Caco-2 (cell line): ENCODE measurements around the gene ZBBX. TPM values are rescaled to one million over a fixed set of nuclear protein-coding genes. Genes with fewer than 3 reads are reported as not detected.

ENCODE experiments used
- BruUV-seq: library from RNA; stranded (reverse); fragments of 400-500 nt; replicated peaks from 2 replicates; lab custom pipeline; 2021; lab: Mats Ljungman, UMichigan
- CTCF ChIA-PET: fragments of 300-600 bp; sonication (Branson Sonifier 250); formaldehyde crosslinking; loops from one replicate; lab custom pipeline; 2022; ENCODE audit warnings: antibody characterized with exemption; lab: Charles Lee
- POLR2A ChIA-PET: fragments of 300-600 bp; sonication (Branson Sonifier 250); formaldehyde crosslinking; loops from one replicate; lab custom pipeline; 2022; ENCODE audit warnings: antibody characterized with exemption; lab: Charles Lee
- DNase-seq, 2 experiments: peaks; one replicate each; pipeline versions ENCODE4 v3.0.0 to v3.0.0-alpha.2; 2020 to 2022
- H3K27me3 ChIP-seq: replicated peaks from 2 replicates; pipeline ENCODE4 v1.6.0; 2011; ENCODE audit warnings: low read length; ENCODE audit not compliant: control insufficient read depth, insufficient read depth
- H3K36me3 ChIP-seq: 2 replicates; pipeline ENCODE4 v1.5.1; 2011; ENCODE audit warnings: low read length; ENCODE audit not compliant: control insufficient read depth, insufficient read depth
- H3K4me1 ChIP-seq: fragments of 250-450 bp; sonication (Bioruptor Pico); 2 replicates; pipeline ENCODE4 v1.5.1; 2020; ENCODE audit warnings: mild to moderate bottlenecking
- H3K4me3 ChIP-seq: 2 replicates; pipeline ENCODE4 v1.5.1; 2011; ENCODE audit warnings: low read depth, mild to moderate bottlenecking, control low read depth, low read length
- H3K9me3 ChIP-seq: fragments of 250-450 bp; sonication (Bioruptor Pico); 2 replicates; pipeline ENCODE4 v1.5.1; 2020; ENCODE audit warnings: mild to moderate bottlenecking, moderate library complexity
- H3K27ac Mint-ChIP-seq: one replicate; pipeline ENCODE4 v1.8.0; 2022; ENCODE audit warnings: mixed read lengths; ENCODE audit not compliant: unreplicated experiment
- H3K27me3 Mint-ChIP-seq: one replicate; pipeline ENCODE4 v1.8.0; 2022; ENCODE audit warnings: mixed read lengths; ENCODE audit not compliant: insufficient read depth, unreplicated experiment
- H3K36me3 Mint-ChIP-seq: one replicate; pipeline ENCODE4 v1.8.0; 2022; ENCODE audit warnings: mild to moderate bottlenecking, mixed read lengths; ENCODE audit not compliant: insufficient read depth, unreplicated experiment
- H3K4me1 Mint-ChIP-seq: one replicate; pipeline ENCODE4 v1.8.0; 2022; ENCODE audit warnings: low read depth, mixed read lengths; ENCODE audit not compliant: unreplicated experiment
- H3K4me3 Mint-ChIP-seq: one replicate; pipeline ENCODE4 v1.8.0; 2022; ENCODE audit warnings: mild to moderate bottlenecking, moderate library complexity, mixed read lengths; ENCODE audit not compliant: unreplicated experiment
- H3K9me3 Mint-ChIP-seq: one replicate; pipeline ENCODE4 v1.8.0; 2022; ENCODE audit warnings: mixed read lengths; ENCODE audit not compliant: unreplicated experiment
- CTCF ChIP-seq, 2 experiments: fragments of 200-600 bp in 1 of 2; IDR thresholded peaks; 1 replicate in 1 of 2; 2 replicates in 1 of 2; pipeline versions ENCODE4 v1.5.1 to v1.8.0; 2011 to 2022; ENCODE audit warnings: antibody characterized with exemption in 1 of 2, control low read depth in 1 of 2, inconsistent platforms in 1 of 2, low read depth in 1 of 2, low read length in 1 of 2, mild to moderate bottlenecking in 1 of 2, moderate library complexity in 1 of 2; ENCODE audit not compliant: insufficient read depth in 1 of 2, severe bottlenecking in 1 of 2, unreplicated experiment in 1 of 2
- intact Hi-C: fragments of 100-400 bp; cut with micrococcal nuclease; formaldehyde crosslinking; loops from one replicate; pipeline ENCODE4 v1.10.0; 2022; ENCODE audit not compliant: unreplicated experiment
- total RNA-seq: library from RNA; stranded (reverse); gene quantifications from 2 replicates; pipeline ENCODE4 v1.2.3, GENCODE V29; 2022

The ZBBX gene
- total RNA-seq, 1 experiment from 2014 or later, result not detected

- Histone ChIP-seq H3K9me3 (no peaks in the 10 kb centered on the region), H3K36me3 (no peaks in the 10 kb centered on the region), H3K4me1 (no peaks in the 10 kb centered on the region), H3K27me3 (no peaks in the 10 kb centered on the region), H3K4me3 (no peak overlapping the region)
- Mint-ChIP-seq H3K9me3 (no peaks in the 10 kb centered on the region), H3K27ac (no peak overlapping the region), H3K27me3 (peaks cover 4% of the 10 kb centered on the region), H3K4me3 (no peak overlapping the region), H3K4me1 (no peaks in the 10 kb centered on the region), H3K36me3 (no peaks in the 10 kb centered on the region)
- CTCF ChIA-PET, result no interaction called here
- TF ChIP-seq CTCF (IDR thresholded peaks at IDR 0.05; ENCODE audit: insufficient read depth in 1 of 2, low read depth in 1 of 2, low read length in 1 of 2, severe bottlenecking in 1 of 2, unreplicated experiment in 1 of 2), result no peak
- POLR2A ChIA-PET, result no interaction called here
- DNase-seq, result no peak
- intact Hi-C loops, result no loop called here
- no TSS peak for BruUV-seq
Measured at GRCh38 chr3:167372138-167372537, 8.0 kb downstream of the ZBBX start.

- H3K4me3 Mint-ChIP-seq, result no peak overlapping the region
- H3K27ac Mint-ChIP-seq, result no peak overlapping the region
- DNase-seq, result no peak
- POLR2A ChIA-PET, result no interaction called here
- no peaks in the 10 kb centered on the region for H3K9me3 Mint-ChIP-seq
- H3K36me3 Mint-ChIP-seq, result no peaks in the 10 kb centered on the region
- H3K36me3 ChIP-seq, result no peaks in the 10 kb centered on the region
- H3K4me1 ChIP-seq, result no peaks in the 10 kb centered on the region
- H3K4me1 Mint-ChIP-seq, result no peaks in the 10 kb centered on the region
- H3K27me3 ChIP-seq, result no peaks in the 10 kb centered on the region
- intact Hi-C loops, result no loop called here
- no peaks in the 10 kb centered on the region for H3K9me3 ChIP-seq
- TF ChIP-seq CTCF (IDR thresholded peaks at IDR 0.05; ENCODE audit: insufficient read depth in 1 of 2, low read depth in 1 of 2, low read length in 1 of 2, severe bottlenecking in 1 of 2, unreplicated experiment in 1 of 2), result no peak
- H3K4me3 ChIP-seq, result no peak overlapping the region
- H3K27me3 Mint-ChIP-seq, result no peaks in the 10 kb centered on the region
- no TSS peak for BruUV-seq
- CTCF ChIA-PET, result no interaction called here
Measured at GRCh38 chr3:167361948-167362347, 18.1 kb downstream of the ZBBX start.

GRCh38 chr3:167361306-167361705 lies 18.8 kb downstream of the ZBBX start:
- Mint-ChIP-seq H3K4me3 (no peak overlapping the region), H3K27me3 (no peaks in the 10 kb centered on the region), H3K4me1 (no peaks in the 10 kb centered on the region), H3K9me3 (no peaks in the 10 kb centered on the region), H3K36me3 (no peaks in the 10 kb centered on the region), H3K27ac (no peak overlapping the region)
- Histone ChIP-seq H3K27me3 (no peaks in the 10 kb centered on the region), H3K4me1 (no peaks in the 10 kb centered on the region), H3K9me3 (no peaks in the 10 kb centered on the region), H3K36me3 (no peaks in the 10 kb centered on the region), H3K4me3 (no peak overlapping the region)
- TF ChIP-seq CTCF (IDR thresholded peaks at IDR 0.05; ENCODE audit: insufficient read depth in 1 of 2, low read depth in 1 of 2, low read length in 1 of 2, severe bottlenecking in 1 of 2, unreplicated experiment in 1 of 2), result no peak
- BruUV-seq, result no TSS peak
- intact Hi-C loops, result no loop called here
- POLR2A ChIA-PET, result no interaction called here
- DNase-seq, result no peak
- CTCF ChIA-PET, result no interaction called here
